GM19372 (cell line): Measurements from ENCODE around the gene UAP1L1.

Source experiments
- ATAC-seq: cut with Tn5 transposase; IDR thresholded peaks from one replicate; pipeline ENCODE4 v1.9.1; 2021; ENCODE audit warnings: mild to moderate bottlenecking, low read depth, moderate library complexity; ENCODE audit not compliant: unreplicated experiment

Gene UAP1L1

GRCh38 chr9:137128158-137128861 is 51.0 kb downstream of the UAP1L1 start:
- ATAC-seq = no peak

- no peak for ATAC-seq
These were observed 51.6 kb downstream of the UAP1L1 start for GRCh38 chr9:137128862-137129455.

GRCh38 chr9:137129456-137130175 is 52.3 kb downstream of the UAP1L1 start:
- peak; percentile 73 for ATAC-seq

GRCh38 chr9:137130176-137130755 is 52.9 kb downstream of the UAP1L1 start:
- peak; percentile 17 for ATAC-seq
